H1 (cell line): ENCODE results near the gene ENTPD1.

Source experiments
- ATF3 ChIP-seq: IDR thresholded peaks from 2 replicates; pipeline ENCODE4 v1.6.1; 2011; ENCODE audit warnings: low read depth, mild to moderate bottlenecking, low read length; ENCODE audit not compliant: insufficient read depth
- CTCF ChIP-seq, 3 experiments: IDR thresholded peaks; 1 replicate in 2 of 3; 2 replicates in 1 of 3; pipeline versions ENCODE4 v1.5.1 to v1.6.1; 2011; ENCODE audit warnings: low read length in 3 of 3, mild to moderate bottlenecking in 3 of 3, inconsistent platforms in 2 of 3, low read depth in 1 of 3, moderate library complexity in 1 of 3; ENCODE audit not compliant: insufficient read depth in 1 of 3; ENCODE audit errors: control extremely low read depth in 1 of 3
- EZH2 ChIP-seq: fragments of 200-600 bp; sonication (generic); IDR thresholded peaks from 2 replicates; pipeline ENCODE4 v1.7.1; 2012; ENCODE audit warnings: low read depth, mild to moderate bottlenecking, moderate library complexity, low read length, inconsistent platforms; ENCODE audit not compliant: severe bottlenecking
- JUN ChIP-seq: IDR thresholded peaks from 2 replicates; pipeline ENCODE4 v1.6.1; 2011; ENCODE audit warnings: low read depth, mild to moderate bottlenecking, improper control_type of control experiment, low read length
- MAX ChIP-seq: IDR thresholded peaks from 2 replicates; pipeline ENCODE4 v1.6.1; 2012; ENCODE audit warnings: inconsistent platforms
- POLR2A ChIP-seq, 2 experiments: IDR thresholded peaks; 1 replicate in 1 of 2; 2 replicates in 1 of 2; pipeline ENCODE4 v1.6.1; 2011; ENCODE audit warnings: low read depth in 2 of 2, low read length in 2 of 2, mild to moderate bottlenecking in 2 of 2; ENCODE audit errors: control extremely low read depth in 1 of 2
- RXRA ChIP-seq: IDR thresholded peaks from 2 replicates; pipeline ENCODE4 v1.6.1; 2011; ENCODE audit warnings: low read depth, mild to moderate bottlenecking, low read length, moderate library complexity; ENCODE audit not compliant: insufficient read depth
- USF2 ChIP-seq: IDR thresholded peaks from 2 replicates; pipeline ENCODE4 v1.6.1; 2011; ENCODE audit warnings: low read length, improper control_type of control experiment
- ZNF274 ChIP-seq: IDR thresholded peaks from 2 replicates; pipeline ENCODE4 v1.7.0; 2012; ENCODE audit warnings: low read length, borderline replicate concordance; ENCODE audit errors: extremely low read depth

- TF ChIP-seq EZH2 (no peak), ATF3 (no peak), CTCF (IDR thresholded peaks at IDR 0.05; ENCODE audit: control extremely low read depth in 1 of 3, insufficient read depth in 1 of 3, low read depth in 1 of 3, low read length in 3 of 3) (no peak), ZNF274 (no peak), USF2 (no peak), RXRA (no peak), JUN (no peak), MAX (no peak), POLR2A (IDR thresholded peaks at IDR 0.05; ENCODE audit: control extremely low read depth in 1 of 2, low read depth in 2 of 2, low read length in 2 of 2) (no peak)
These were observed 10.5 kb upstream of the ENTPD1 start for GRCh38 chr10:95745501-95745900.
